ENCODE data around the gene DACT2.

Gene DACT2

DNA sequence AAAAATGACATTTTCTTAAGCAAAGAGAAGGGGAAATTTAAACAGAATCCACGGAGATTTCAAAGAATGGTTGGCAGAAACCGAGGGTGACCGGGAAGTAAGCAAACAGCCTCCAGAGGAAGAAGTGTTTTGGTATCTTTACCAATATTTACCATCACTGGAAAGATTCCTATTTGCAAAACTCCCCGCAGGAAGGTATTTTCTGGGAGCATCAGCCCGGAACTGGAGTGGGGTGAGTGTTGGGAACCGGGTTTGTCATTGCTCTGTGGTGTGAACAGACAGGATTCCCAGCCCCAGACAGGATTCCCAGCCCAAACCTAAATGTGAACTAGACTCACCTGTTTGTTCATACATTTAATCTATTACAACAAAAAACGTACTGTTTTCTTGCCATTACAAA is 19.2 kb upstream of the DACT2 start:
- Histone ChIP-seq H3K9ac (ENCODE audit: low read depth, low read length) (no peak overlapping the region), H3K27me3 (ENCODE audit: insufficient read depth, low read length, poor library complexity) (no peaks in the 10 kb centered on the region)

DNA sequence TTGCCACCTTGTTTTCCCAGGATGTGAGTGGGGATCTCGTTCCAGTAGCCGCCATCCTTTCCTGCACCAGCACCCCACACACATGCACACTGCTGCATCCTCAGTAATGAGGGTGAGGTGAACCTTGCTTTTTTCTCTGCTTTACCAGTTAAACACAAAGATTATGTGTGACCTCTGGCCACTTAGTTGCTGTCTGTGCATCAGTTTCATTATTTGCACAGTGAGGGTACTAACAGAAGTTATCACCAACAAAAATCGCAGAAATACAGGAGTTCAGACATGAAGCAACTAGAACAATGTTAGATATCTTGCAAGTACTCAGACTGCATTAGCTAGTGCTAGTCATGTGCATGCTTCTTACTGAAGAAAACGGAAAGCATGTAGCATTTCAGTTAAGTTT is 17.4 kb upstream of the DACT2 start:
- Histone ChIP-seq H2AFZ (ENCODE audit: low read depth, low read length) (no peak overlapping the region), H3K36me3 (ENCODE audit: insufficient read depth, low read length) (no peaks in the 10 kb centered on the region), H3K4me3 (ENCODE audit: low read depth in 1 of 2, low read length in 2 of 2) (no peak overlapping the region), H3K27ac (ENCODE audit: low read length) (no peak overlapping the region), H4K20me1 (ENCODE audit: insufficient read depth, low read length) (no peaks in the 10 kb centered on the region), H3K27me3 (ENCODE audit: insufficient read depth, low read length, poor library complexity) (no peaks in the 10 kb centered on the region), H3K4me1 (ENCODE audit: insufficient read depth, low read length) (no peaks in the 10 kb centered on the region), H3K4me2 (ENCODE audit: insufficient read depth, low read length) (no peak overlapping the region), H3K9me3 (ENCODE audit: insufficient read depth, low read length, severe bottlenecking) (peaks cover 4% of the 10 kb centered on the region), H3K79me2 (ENCODE audit: insufficient read depth, low read length) (no peaks in the 10 kb centered on the region), H3K9ac (ENCODE audit: low read depth, low read length) (no peak overlapping the region)
- DNase-seq (no peak), ATAC-seq (ENCODE audit: insufficient read depth, low read depth) (no peak)
- no peak for TF ChIP-seq EZH2 (IDR thresholded peaks at IDR 0.05; ENCODE audit: borderline replicate concordance, low read depth, low read length, severe bottlenecking)
- TF ChIP-seq, protein P1, sequence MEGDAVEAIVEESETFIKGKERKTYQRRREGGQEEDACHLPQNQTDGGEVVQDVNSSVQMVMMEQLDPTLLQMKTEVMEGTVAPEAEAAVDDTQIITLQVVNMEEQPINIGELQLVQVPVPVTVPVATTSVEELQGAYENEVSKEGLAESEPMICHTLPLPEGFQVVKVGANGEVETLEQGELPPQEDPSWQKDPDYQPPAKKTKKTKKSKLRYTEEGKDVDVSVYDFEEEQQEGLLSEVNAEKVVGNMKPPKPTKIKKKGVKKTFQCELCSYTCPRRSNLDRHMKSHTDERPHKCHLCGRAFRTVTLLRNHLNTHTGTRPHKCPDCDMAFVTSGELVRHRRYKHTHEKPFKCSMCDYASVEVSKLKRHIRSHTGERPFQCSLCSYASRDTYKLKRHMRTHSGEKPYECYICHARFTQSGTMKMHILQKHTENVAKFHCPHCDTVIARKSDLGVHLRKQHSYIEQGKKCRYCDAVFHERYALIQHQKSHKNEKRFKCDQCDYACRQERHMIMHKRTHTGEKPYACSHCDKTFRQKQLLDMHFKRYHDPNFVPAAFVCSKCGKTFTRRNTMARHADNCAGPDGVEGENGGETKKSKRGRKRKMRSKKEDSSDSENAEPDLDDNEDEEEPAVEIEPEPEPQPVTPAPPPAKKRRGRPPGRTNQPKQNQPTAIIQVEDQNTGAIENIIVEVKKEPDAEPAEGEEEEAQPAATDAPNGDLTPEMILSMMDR (IDR thresholded peaks at IDR 0.05; ENCODE audit: borderline replicate concordance, extremely low read depth, low read length, poor library complexity, severe bottlenecking): no peak

More for the DNA sequence above, 19.2 kb upstream of the DACT2 start:
- no peaks in the 10 kb centered on the region for H3K36me3 ChIP-seq (ENCODE audit: insufficient read depth, low read length)
- ATAC-seq (ENCODE audit: insufficient read depth, low read depth): no peak
- no peak for DNase-seq
- H3K27ac ChIP-seq (ENCODE audit: low read length): no peak overlapping the region
- TF ChIP-seq EZH2 (IDR thresholded peaks at IDR 0.05; ENCODE audit: borderline replicate concordance, low read depth, low read length, severe bottlenecking): no peak
- TF ChIP-seq, protein P1 (IDR thresholded peaks at IDR 0.05; ENCODE audit: borderline replicate concordance, extremely low read depth, low read length, poor library complexity, severe bottlenecking): no peak
- no peaks in the 10 kb centered on the region for H4K20me1 ChIP-seq (ENCODE audit: insufficient read depth, low read length)
- no peaks in the 10 kb centered on the region for H3K4me1 ChIP-seq (ENCODE audit: insufficient read depth, low read length)
- H3K9me3 ChIP-seq (ENCODE audit: insufficient read depth, low read length, severe bottlenecking): no peaks in the 10 kb centered on the region
- H3K79me2 ChIP-seq (ENCODE audit: insufficient read depth, low read length): no peaks in the 10 kb centered on the region
- no peak overlapping the region for H3K4me3 ChIP-seq (ENCODE audit: low read depth in 1 of 2, low read length in 2 of 2)
- H3K4me2 ChIP-seq (ENCODE audit: insufficient read depth, low read length): no peak overlapping the region
- H2AFZ ChIP-seq (ENCODE audit: low read depth, low read length): no peak overlapping the region

DNA sequence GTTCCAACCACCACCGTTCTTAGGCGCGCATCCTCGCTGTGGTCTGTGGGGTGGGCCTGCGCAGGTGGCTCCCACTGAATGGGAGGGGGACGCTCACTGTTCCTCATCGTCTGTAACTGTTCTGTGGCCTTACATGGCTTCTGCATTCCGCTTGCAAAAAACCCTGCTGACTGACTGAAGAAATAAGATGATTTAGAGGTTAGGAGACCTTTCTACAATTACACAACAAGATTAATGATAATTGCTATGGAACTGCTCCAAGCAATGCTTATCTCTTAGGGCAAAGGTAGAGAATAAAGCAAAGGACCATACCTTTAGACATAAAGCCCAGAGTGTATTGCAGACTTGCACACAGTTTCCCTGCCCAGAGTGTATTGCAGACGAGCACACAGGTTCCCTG is 14.4 kb upstream of the DACT2 start:
- DNase-seq: no peak
- H3K36me3 ChIP-seq (ENCODE audit: insufficient read depth, low read length): no peaks in the 10 kb centered on the region
- peaks cover 4% of the 10 kb centered on the region for H3K9me3 ChIP-seq (ENCODE audit: insufficient read depth, low read length, severe bottlenecking)
- ATAC-seq (ENCODE audit: insufficient read depth, low read depth): no peak
- no peak overlapping the region for H3K4me2 ChIP-seq (ENCODE audit: insufficient read depth, low read length)
- no peak overlapping the region for H2AFZ ChIP-seq (ENCODE audit: low read depth, low read length)
- no peak overlapping the region for H3K4me3 ChIP-seq (ENCODE audit: low read depth in 1 of 2, low read length in 2 of 2)
- no peaks in the 10 kb centered on the region for H3K79me2 ChIP-seq (ENCODE audit: insufficient read depth, low read length)
- no peak overlapping the region for H3K9ac ChIP-seq (ENCODE audit: low read depth, low read length)
- H4K20me1 ChIP-seq (ENCODE audit: insufficient read depth, low read length): no peaks in the 10 kb centered on the region
- no peaks in the 10 kb centered on the region for H3K4me1 ChIP-seq (ENCODE audit: insufficient read depth, low read length)
- TF ChIP-seq EZH2 (IDR thresholded peaks at IDR 0.05; ENCODE audit: borderline replicate concordance, low read depth, low read length, severe bottlenecking): no peak
- TF ChIP-seq, protein P1 (IDR thresholded peaks at IDR 0.05; ENCODE audit: borderline replicate concordance, extremely low read depth, low read length, poor library complexity, severe bottlenecking): no peak
- H3K27me3 ChIP-seq (ENCODE audit: insufficient read depth, low read length, poor library complexity): no peaks in the 10 kb centered on the region
- H3K27ac ChIP-seq (ENCODE audit: low read length): no peak overlapping the region

DNA sequence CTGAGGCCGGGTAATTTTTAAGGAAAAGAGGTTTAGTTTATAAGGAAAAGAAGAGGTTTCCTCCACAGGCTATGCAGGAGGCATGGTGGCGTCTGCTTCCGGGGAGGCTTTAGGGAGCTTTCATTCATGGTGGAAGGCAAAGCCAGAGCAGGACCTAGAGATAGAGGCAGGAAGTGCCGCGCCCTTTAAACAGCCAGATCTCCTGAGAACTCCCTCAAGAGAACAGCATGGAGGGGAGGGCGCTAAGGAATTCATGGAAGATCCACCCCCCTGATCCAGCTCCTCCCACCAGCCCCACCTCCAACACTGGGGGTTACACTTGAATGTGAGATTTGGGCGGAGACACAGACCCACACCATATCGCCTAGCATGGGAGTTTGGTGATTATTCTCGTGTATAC is 13.9 kb upstream of the DACT2 start:
- Histone ChIP-seq H4K20me1 (ENCODE audit: insufficient read depth, low read length) (no peaks in the 10 kb centered on the region), H3K79me2 (ENCODE audit: insufficient read depth, low read length) (no peaks in the 10 kb centered on the region), H3K9ac (ENCODE audit: low read depth, low read length) (no peak overlapping the region), H3K4me1 (ENCODE audit: insufficient read depth, low read length) (no peaks in the 10 kb centered on the region), H3K36me3 (ENCODE audit: insufficient read depth, low read length) (no peaks in the 10 kb centered on the region), H3K27ac (ENCODE audit: low read length) (no peak overlapping the region), H2AFZ (ENCODE audit: low read depth, low read length) (no peak overlapping the region), H3K4me2 (ENCODE audit: insufficient read depth, low read length) (no peak overlapping the region), H3K9me3 (ENCODE audit: insufficient read depth, low read length, severe bottlenecking) (peaks cover 4% of the 10 kb centered on the region), H3K4me3 (ENCODE audit: low read depth in 1 of 2, low read length in 2 of 2) (no peak overlapping the region), H3K27me3 (ENCODE audit: insufficient read depth, low read length, poor library complexity) (no peaks in the 10 kb centered on the region)
- TF ChIP-seq, protein P1 (IDR thresholded peaks at IDR 0.05; ENCODE audit: borderline replicate concordance, extremely low read depth, low read length, poor library complexity, severe bottlenecking): no peak
- TF ChIP-seq EZH2 (IDR thresholded peaks at IDR 0.05; ENCODE audit: borderline replicate concordance, low read depth, low read length, severe bottlenecking): no peak
- no peak for DNase-seq
- ATAC-seq (ENCODE audit: insufficient read depth, low read depth): no peak
